Measurements from ENCODE around the gene PHOSPHO1. TPM values are rescaled to one million over a fixed set of nuclear protein-coding genes. Genes with fewer than 3 reads are reported as not detected.
"Not testable (repeated sequence)": the region's sequence is repeated elsewhere in the genome, so short reads cannot be mapped to it uniquely, and the experiment has no call there.

The PHOSPHO1 gene
- total and polyA plus RNA-seq, 2 donors (not counting 1 experiment from before 2014, with no cell fraction given) = 0.14 to 0.17 TPM

GRCh38 chr17:49269356-49269755 lies 38.8 kb upstream of the PHOSPHO1 start:
- no peaks in the 10 kb centered on the region for H4K20me1 ChIP-seq (ENCODE audit: control insufficient read depth, extremely low read depth, insufficient read depth, low read length)
- no peaks in the 10 kb centered on the region for H3K4me1 ChIP-seq (ENCODE audit: control insufficient read depth, extremely low read depth, insufficient read depth, low read length)
- DNase-seq (ENCODE audit: low read depth in 2 of 2) = no peak
- no peak overlapping the region for H3K9ac ChIP-seq (ENCODE audit: insufficient read depth, low read length)
- H3K4me2 ChIP-seq (ENCODE audit: extremely low read depth, insufficient read depth, low read length) = no peak overlapping the region
- H3K27me3 ChIP-seq (ENCODE audit: control insufficient read depth, insufficient read depth, low read length) = no peaks in the 10 kb centered on the region
- H2AFZ ChIP-seq (ENCODE audit: low read length) = no peak overlapping the region
- H3K79me2 ChIP-seq (ENCODE audit: control insufficient read depth, insufficient read depth, low read length) = no peaks in the 10 kb centered on the region
- no peak overlapping the region for H3K4me3 ChIP-seq (replicated peaks in 1 of 4; ENCODE audit: control extremely low read depth in 1 of 4, insufficient read depth in 1 of 4, low read depth in 3 of 4, low read length in 4 of 4)
- TF ChIP-seq EZH2 (IDR thresholded peaks at IDR 0.05; ENCODE audit: low read length, missing control alignments) (no peak), CTCF (conservative IDR thresholded peaks at IDR 0.05 in 1 of 2, IDR thresholded peaks at IDR 0.05 in 1 of 2; ENCODE audit: low read depth in 1 of 2, low read length in 2 of 2) (no peak)
- no peaks in the 10 kb centered on the region for H3K36me3 ChIP-seq (ENCODE audit: control insufficient read depth, insufficient read depth, low read length)
- no peak overlapping the region for H3K27ac ChIP-seq (ENCODE audit: insufficient read depth, low read length)
- no peaks in the 10 kb centered on the region for H3K9me3 ChIP-seq (ENCODE audit: control insufficient read depth, insufficient read depth, low read depth, low read length)

- H3K27ac ChIP-seq (ENCODE audit: insufficient read depth, low read length) = no peak overlapping the region
- H4K20me1 ChIP-seq (ENCODE audit: control insufficient read depth, extremely low read depth, insufficient read depth, low read length) = no peaks in the 10 kb centered on the region
- H3K9ac ChIP-seq (ENCODE audit: insufficient read depth, low read length) = no peak overlapping the region
- H3K79me2 ChIP-seq (ENCODE audit: control insufficient read depth, insufficient read depth, low read length) = no peaks in the 10 kb centered on the region
- no peak for DNase-seq (ENCODE audit: low read depth in 2 of 2)
- H3K4me2 ChIP-seq (ENCODE audit: extremely low read depth, insufficient read depth, low read length) = no peak overlapping the region
- no peak overlapping the region for H3K4me3 ChIP-seq (replicated peaks in 1 of 4; ENCODE audit: control extremely low read depth in 1 of 4, insufficient read depth in 1 of 4, low read depth in 3 of 4, low read length in 4 of 4)
- TF ChIP-seq CTCF (conservative IDR thresholded peaks at IDR 0.05 in 1 of 2, IDR thresholded peaks at IDR 0.05 in 1 of 2; ENCODE audit: low read depth in 1 of 2, low read length in 2 of 2) (no peak), EZH2 (IDR thresholded peaks at IDR 0.05; ENCODE audit: low read length, missing control alignments) (no peak)
- H3K36me3 ChIP-seq (ENCODE audit: control insufficient read depth, insufficient read depth, low read length) = no peaks in the 10 kb centered on the region
- H3K4me1 ChIP-seq (ENCODE audit: control insufficient read depth, extremely low read depth, insufficient read depth, low read length) = no peaks in the 10 kb centered on the region
- H3K9me3 ChIP-seq (ENCODE audit: control insufficient read depth, insufficient read depth, low read depth, low read length) = no peaks in the 10 kb centered on the region
- no peaks in the 10 kb centered on the region for H3K27me3 ChIP-seq (ENCODE audit: control insufficient read depth, insufficient read depth, low read length)
- no peak overlapping the region for H2AFZ ChIP-seq (ENCODE audit: low read length)
Measured at GRCh38 chr17:49267912-49268311, 37.3 kb upstream of the PHOSPHO1 start.

DNA sequence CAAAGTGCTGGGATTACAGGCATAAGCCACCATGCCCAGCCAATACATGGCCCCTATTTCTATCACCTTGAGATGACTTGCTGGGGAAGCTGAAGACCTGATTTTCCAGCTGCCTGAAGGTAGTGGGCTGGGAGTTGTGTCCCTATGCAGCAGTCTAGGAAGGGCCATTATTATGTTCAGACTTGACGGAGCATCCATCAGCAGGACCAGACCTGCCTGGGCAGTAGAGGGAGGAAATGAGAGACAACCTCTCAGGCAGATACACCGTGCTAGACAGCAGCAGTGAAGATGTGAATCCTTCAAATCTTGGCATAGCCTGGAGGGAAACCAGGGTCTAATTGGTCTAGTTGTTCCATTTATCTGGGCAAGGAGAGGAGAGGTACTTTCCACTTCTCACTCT lies 35.6 kb upstream of the PHOSPHO1 start:
- no peak for DNase-seq (ENCODE audit: low read depth in 2 of 2)
- Histone ChIP-seq H3K79me2 (ENCODE audit: control insufficient read depth, insufficient read depth, low read length) (no peaks in the 10 kb centered on the region), H3K9ac (ENCODE audit: insufficient read depth, low read length) (no peak overlapping the region), H3K36me3 (ENCODE audit: control insufficient read depth, insufficient read depth, low read length) (no peaks in the 10 kb centered on the region), H3K4me1 (ENCODE audit: control insufficient read depth, extremely low read depth, insufficient read depth, low read length) (no peaks in the 10 kb centered on the region), H3K9me3 (ENCODE audit: control insufficient read depth, insufficient read depth, low read depth, low read length) (no peaks in the 10 kb centered on the region), H3K27me3 (ENCODE audit: control insufficient read depth, insufficient read depth, low read length) (no peaks in the 10 kb centered on the region), H2AFZ (ENCODE audit: low read length) (no peak overlapping the region), H3K4me2 (ENCODE audit: extremely low read depth, insufficient read depth, low read length) (no peak overlapping the region), H3K4me3 (replicated peaks in 1 of 4; ENCODE audit: control extremely low read depth in 1 of 4, insufficient read depth in 1 of 4, low read depth in 3 of 4, low read length in 4 of 4) (no peak overlapping the region), H4K20me1 (ENCODE audit: control insufficient read depth, extremely low read depth, insufficient read depth, low read length) (no peaks in the 10 kb centered on the region), H3K27ac (ENCODE audit: insufficient read depth, low read length) (no peak overlapping the region)
- TF ChIP-seq CTCF (conservative IDR thresholded peaks at IDR 0.05 in 1 of 2, IDR thresholded peaks at IDR 0.05 in 1 of 2; ENCODE audit: low read depth in 1 of 2, low read length in 2 of 2) = no peak
- no peak for TF ChIP-seq EZH2 (IDR thresholded peaks at IDR 0.05; ENCODE audit: low read length, missing control alignments)

- not testable (repeated sequence) for H4K20me1 ChIP-seq (ENCODE audit: control insufficient read depth, extremely low read depth, insufficient read depth, low read length); DNase-seq (ENCODE audit: low read depth in 2 of 2); H3K27ac ChIP-seq (ENCODE audit: insufficient read depth, low read length); H3K4me2 ChIP-seq (ENCODE audit: extremely low read depth, insufficient read depth, low read length); H3K36me3 ChIP-seq (ENCODE audit: control insufficient read depth, insufficient read depth, low read length); H3K9me3 ChIP-seq (ENCODE audit: control insufficient read depth, insufficient read depth, low read depth, low read length); H3K4me3 ChIP-seq (replicated peaks in 1 of 4; ENCODE audit: control extremely low read depth in 1 of 4, insufficient read depth in 1 of 4, low read depth in 3 of 4, low read length in 4 of 4); H3K4me1 ChIP-seq (ENCODE audit: control insufficient read depth, extremely low read depth, insufficient read depth, low read length); H3K27me3 ChIP-seq (ENCODE audit: control insufficient read depth, insufficient read depth, low read length); H2AFZ ChIP-seq (ENCODE audit: low read length); H3K9ac ChIP-seq (ENCODE audit: insufficient read depth, low read length); H3K79me2 ChIP-seq (ENCODE audit: control insufficient read depth, insufficient read depth, low read length)
Measured at GRCh38 chr17:49261540-49261939, 31.0 kb upstream of the PHOSPHO1 start.

All from fibroblast of lung (primary cell).